GM23248 (cell line): ENCODE measurements around the gene NPAS3. TPM values are rescaled to one million over a fixed set of nuclear protein-coding genes. Genes with fewer than 3 reads are reported as not detected.

Experiments
- DNase-seq: peaks from one replicate; pipeline ENCODE4 v3.0.0-alpha.2; 2015
- H2AFZ ChIP-seq: fragments of 200-600 bp; sonication (generic); 2 replicates; pipeline ENCODE4 v1.6.1; 2016; ENCODE audit warnings: antibody characterized with exemption
- H3F3A ChIP-seq: fragments of 200-600 bp; sonication (generic); 2 replicates; pipeline ENCODE4 v1.6.1; 2016; ENCODE audit warnings: mild to moderate bottlenecking, antibody characterized with exemption, mixed run types; ENCODE audit not compliant: insufficient read depth
- H3K27ac ChIP-seq: fragments of 200-600 bp; sonication (generic); 2 replicates; pipeline ENCODE4 v1.5.1; 2016; ENCODE audit warnings: mild to moderate bottlenecking
- H3K27me3 ChIP-seq: fragments of 200-600 bp; sonication (generic); replicated peaks from 2 replicates; pipeline ENCODE4 v1.6.1; 2016; ENCODE audit warnings: mild to moderate bottlenecking; ENCODE audit not compliant: insufficient read depth
- H3K36me3 ChIP-seq: fragments of 200-600 bp; sonication (generic); 2 replicates; pipeline ENCODE4 v1.6.1; 2016; ENCODE audit warnings: low read depth, mild to moderate bottlenecking
- H3K4me1 ChIP-seq: fragments of 200-600 bp; sonication (generic); 2 replicates; pipeline ENCODE4 v1.6.1; 2016; ENCODE audit warnings: mild to moderate bottlenecking; ENCODE audit not compliant: insufficient read depth
- H3K4me2 ChIP-seq: fragments of 200-600 bp; sonication (generic); one replicate; pipeline ENCODE4 v1.6.1; 2016; ENCODE audit warnings: mild to moderate bottlenecking; ENCODE audit not compliant: unreplicated experiment
- H3K4me3 ChIP-seq: fragments of 200-600 bp; sonication (generic); 2 replicates; pipeline ENCODE4 v1.5.1; 2016; ENCODE audit warnings: mild to moderate bottlenecking
- H3K79me2 ChIP-seq: fragments of 200-600 bp; sonication (generic); 2 replicates; pipeline ENCODE4 v1.6.1; 2016; ENCODE audit warnings: mild to moderate bottlenecking; ENCODE audit not compliant: insufficient read depth
- H3K9ac ChIP-seq: fragments of 200-600 bp; sonication (generic); 2 replicates; pipeline ENCODE4 v1.6.1; 2016; ENCODE audit warnings: mild to moderate bottlenecking
- H3K9me2 ChIP-seq: fragments of 200-600 bp; sonication (generic); 2 replicates; pipeline ENCODE4 v1.6.1; 2016; ENCODE audit warnings: mixed run types, mild to moderate bottlenecking, moderate library complexity; ENCODE audit not compliant: insufficient read depth
- H3K9me3 ChIP-seq: fragments of 200-600 bp; sonication (generic); one replicate; pipeline ENCODE4 v1.6.1; 2017; ENCODE audit warnings: low read depth
- H4K20me1 ChIP-seq: fragments of 200-600 bp; sonication (generic); 2 replicates; pipeline ENCODE4 v1.6.0; 2016; ENCODE audit not compliant: insufficient read depth
- EZH2 ChIP-seq: fragments of 200-600 bp; sonication (generic); IDR thresholded peaks from 2 replicates; pipeline ENCODE4 v1.6.1; 2018; ENCODE audit warnings: antibody characterized with exemption, mild to moderate bottlenecking; ENCODE audit not compliant: insufficient read depth, poor library complexity, severe bottlenecking
- EZH2phosphoT487 ChIP-seq: fragments of 200-600 bp; sonication (generic); IDR thresholded peaks from 2 replicates; pipeline ENCODE4 v1.6.1; 2018; ENCODE audit warnings: antibody characterized with exemption, moderate library complexity, mild to moderate bottlenecking, low read depth; ENCODE audit not compliant: insufficient read depth
- WGBS, 2 experiments: methylation state at CpG; one replicate each; pipeline ENCODE4 v1.1.6; 2015 to 2017; ENCODE audit warnings: low lambda C conversion rate in 2 of 2, low coverage in 1 of 2; ENCODE audit errors: missing lambda C conversion rate in 2 of 2; 5-methylcytosine and 5-hydroxymethylcytosine counted together
- in situ Hi-C: fragments of 300-500 bp; cut with MboI; formaldehyde crosslinking; loops from 2 replicates; pipeline ENCODE4 v1.15.0; 2020
- polyA plus RNA-seq: library from polyadenylated mRNA; unstranded; fragments of >200 nt; fragmentation: Nextera tagmentation; extraction: Ambion mirVana; gene quantifications from 2 replicates; pipeline ENCODE4 v1.2.1, GENCODE V29; 2016
- total RNA-seq: library from RNA; depleted of rRNA; stranded (reverse); fragments of >200 nt; shearing (Covaris generic); gene quantifications from 2 replicates; pipeline ENCODE4 v1.2.3, GENCODE V29; 2014

Gene NPAS3
- total and polyA plus RNA-seq, 2 experiments from 2014 or later = 0.65 TPM; not detected in 1

- no peaks in the 10 kb centered on the region for H3K79me2 ChIP-seq
These were observed 248.0 kb downstream of the NPAS3 start for GRCh38 chr14:33186656-33187055.

DNA sequence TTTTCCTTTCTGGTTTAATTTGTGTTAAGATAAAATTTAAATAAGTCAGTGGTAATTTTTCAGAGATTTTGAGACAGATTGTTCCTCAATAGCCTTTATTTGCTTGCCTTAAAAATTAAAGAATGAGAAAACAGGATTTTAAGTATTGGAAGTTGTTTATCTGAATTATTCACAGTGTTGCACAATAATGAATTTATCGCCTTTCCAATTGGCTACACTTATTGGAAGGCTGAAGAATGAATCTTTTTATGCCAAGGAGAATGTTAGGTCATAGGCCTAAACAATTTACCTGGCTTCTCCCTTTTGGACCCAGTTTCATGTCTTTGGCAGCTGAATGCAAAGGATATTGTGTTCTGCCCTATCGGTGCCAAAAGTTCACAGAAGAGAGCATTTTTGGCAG is 250.2 kb downstream of the NPAS3 start:
- H3K27ac ChIP-seq = no peak overlapping the region
- no peak for TF ChIP-seq EZH2phosphoT487
- no peak for TF ChIP-seq EZH2
- H2AFZ ChIP-seq = no peak overlapping the region
- H3K9me2 ChIP-seq = no peaks in the 10 kb centered on the region
- H3F3A ChIP-seq = no peaks in the 10 kb centered on the region
- H3K4me3 ChIP-seq = no peak overlapping the region
- WGBS, 2 experiments = 65 to 71% methylated on average over 2 of the region's 2 CpGs
- H4K20me1 ChIP-seq = no peaks in the 10 kb centered on the region
- no peak overlapping the region for H3K4me2 ChIP-seq
- DNase-seq = no peak
- H3K27me3 ChIP-seq = peaks cover 7% of the 10 kb centered on the region; the same call in 1 of the 2 replicates
- H3K9me3 ChIP-seq = no peaks in the 10 kb centered on the region
- no peaks in the 10 kb centered on the region for H3K79me2 ChIP-seq
- H3K36me3 ChIP-seq = no peaks in the 10 kb centered on the region
- H3K9ac ChIP-seq = no peak overlapping the region
- in situ Hi-C loops = loop anchor here (25.0 kb wide), 1 partner anchor 598 kb away; no protein-coding TSS in a partner anchor
- no peaks in the 10 kb centered on the region for H3K4me1 ChIP-seq

More at GRCh38 chr14:33186656-33187055, 248.0 kb downstream of the NPAS3 start:
- Histone ChIP-seq H3K9me2 (no peaks in the 10 kb centered on the region), H3K27me3 (peaks cover 10% of the 10 kb centered on the region; the same call in 1 of the 2 replicates), H3K4me1 (no peaks in the 10 kb centered on the region), H4K20me1 (no peaks in the 10 kb centered on the region), H3K4me2 (no peak overlapping the region), H3K36me3 (no peaks in the 10 kb centered on the region), H3K27ac (no peak overlapping the region), H3K9me3 (no peaks in the 10 kb centered on the region), H2AFZ (no peak overlapping the region), H3K9ac (no peak overlapping the region), H3K4me3 (no peak overlapping the region), H3F3A (no peaks in the 10 kb centered on the region)
- in situ Hi-C loops = loop anchor here (25.0 kb wide), 1 partner anchor 601 kb away; no protein-coding TSS in a partner anchor
- TF ChIP-seq EZH2 (no peak), EZH2phosphoT487 (no peak)
- peak; percentile 39 for DNase-seq

DNA sequence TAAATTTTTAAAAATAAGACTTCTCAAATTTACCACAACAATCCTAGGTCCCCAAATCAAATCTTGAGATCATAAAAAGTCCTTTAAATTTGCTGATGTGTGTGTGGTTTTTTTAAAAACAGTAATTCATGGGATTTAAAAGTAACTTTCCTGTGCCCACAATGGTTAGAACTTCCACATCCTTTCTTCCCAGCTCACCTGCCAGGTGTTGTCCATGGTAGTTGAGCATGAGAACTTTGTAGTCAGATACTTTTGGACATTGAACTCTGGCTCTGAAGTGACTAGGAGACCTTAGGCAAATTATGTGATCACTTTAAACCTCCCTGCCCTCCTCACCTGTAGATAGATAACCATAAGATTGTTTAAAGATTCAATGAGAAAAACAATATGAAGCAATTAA is 253.2 kb downstream of the NPAS3 start:
- Histone ChIP-seq H3K79me2 (no peaks in the 10 kb centered on the region), H3K27ac (no peak overlapping the region), H3K9me3 (no peaks in the 10 kb centered on the region), H3K36me3 (no peaks in the 10 kb centered on the region), H3K9me2 (no peaks in the 10 kb centered on the region), H3K4me2 (no peak overlapping the region), H3K27me3 (no peaks in the 10 kb centered on the region), H3K9ac (no peak overlapping the region), H3F3A (no peaks in the 10 kb centered on the region), H3K4me3 (no peak overlapping the region), H2AFZ (no peak overlapping the region), H4K20me1 (no peaks in the 10 kb centered on the region), H3K4me1 (no peaks in the 10 kb centered on the region)
- in situ Hi-C loops = loop anchor here (25.0 kb wide), 1 partner anchor 595 kb away; no protein-coding TSS in a partner anchor
- no peak for DNase-seq
- TF ChIP-seq EZH2phosphoT487 = no peak
- TF ChIP-seq EZH2 = no peak

GRCh38 chr14:33194551-33194950 is 255.9 kb downstream of the NPAS3 start:
- no peak for TF ChIP-seq EZH2
- TF ChIP-seq EZH2phosphoT487 = no peak
- H3K9me3 ChIP-seq = no peaks in the 10 kb centered on the region
- WGBS, 2 experiments = 85 to 89% methylated on average over 4 of the region's 4 CpGs
- H3K4me3 ChIP-seq = no peak overlapping the region
- H4K20me1 ChIP-seq = no peaks in the 10 kb centered on the region
- H3K79me2 ChIP-seq = no peaks in the 10 kb centered on the region
- no peaks in the 10 kb centered on the region for H3K4me1 ChIP-seq
- no peak overlapping the region for H2AFZ ChIP-seq
- H3K27me3 ChIP-seq = no peaks in the 10 kb centered on the region
- H3K9me2 ChIP-seq = no peaks in the 10 kb centered on the region
- no peak overlapping the region for H3K4me2 ChIP-seq
- no peak for DNase-seq
- no peaks in the 10 kb centered on the region for H3F3A ChIP-seq
- H3K36me3 ChIP-seq = no peaks in the 10 kb centered on the region
- H3K9ac ChIP-seq = no peak overlapping the region
- no peak overlapping the region for H3K27ac ChIP-seq
- in situ Hi-C loops = loop anchor here (25.0 kb wide), 1 partner anchor 593 kb away; no protein-coding TSS in a partner anchor

DNA sequence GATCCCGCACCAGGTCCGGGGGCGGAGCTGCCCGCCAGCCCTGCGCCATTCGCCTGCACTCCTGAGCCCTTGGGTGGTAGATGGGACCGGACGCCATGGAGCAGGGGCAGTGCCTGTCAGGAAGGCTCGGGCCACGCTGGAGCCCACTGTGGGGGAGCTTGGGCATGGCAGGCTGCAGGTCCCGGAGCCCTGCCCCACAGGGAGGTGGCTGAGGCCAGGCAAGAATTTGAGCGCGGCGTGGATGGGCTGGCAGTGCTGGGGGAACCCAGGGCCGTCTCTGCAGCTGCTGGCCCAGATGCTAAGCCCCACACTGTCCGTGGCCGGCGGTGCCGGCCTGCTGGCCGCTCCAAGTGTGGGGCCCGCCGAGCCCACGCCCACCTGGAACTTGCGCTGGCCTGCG is 260.0 kb downstream of the NPAS3 start:
- Histone ChIP-seq H3K27ac (no peak overlapping the region), H3K36me3 (no peaks in the 10 kb centered on the region), H3K27me3 (no peaks in the 10 kb centered on the region), H3K4me2 (no peak overlapping the region), H3K9me3 (no peaks in the 10 kb centered on the region), H4K20me1 (no peaks in the 10 kb centered on the region), H3F3A (no peaks in the 10 kb centered on the region), H3K9me2 (no peaks in the 10 kb centered on the region), H3K4me1 (no peaks in the 10 kb centered on the region), H3K4me3 (no peak overlapping the region), H3K79me2 (no peaks in the 10 kb centered on the region), H3K9ac (no peak overlapping the region), H2AFZ (no peak overlapping the region)
- in situ Hi-C loops = loop anchor here (25.0 kb wide), 1 partner anchor 589 kb away; no protein-coding TSS in a partner anchor
- 87 to 88% methylated on average over 24 to 25 of the region's 25 CpGs for WGBS, 2 experiments
- DNase-seq = no peak
- TF ChIP-seq EZH2phosphoT487 (no peak), EZH2 (no peak)
